Keratinocyte (primary cell): ENCODE measurements around the gene UGP2. TPM values are rescaled to one million over a fixed set of nuclear protein-coding genes. Genes with fewer than 3 reads are reported as not detected.

ENCODE experiments used
- DNase-seq: peaks from one replicate; pipeline ENCODE4 v3.0.0-alpha.2; 2011; ENCODE audit warnings: low read depth, missing footprints, low spot score
- FAIRE-seq: peaks from 2 replicates; lab custom pipeline; 2011; peaks lifted over from hg19 to GRCh38; lab: Jason Lieb, UNC
- H2AFZ ChIP-seq: 2 replicates; pipeline ENCODE4 v1.6.0; 2012; ENCODE audit warnings: low read length, control low read depth, inconsistent platforms; ENCODE audit not compliant: control insufficient read depth
- H3K27ac ChIP-seq: 2 replicates; pipeline ENCODE4 v1.5.1; 2011; ENCODE audit warnings: low read length; ENCODE audit not compliant: control insufficient read depth, insufficient read depth
- H3K27me3 ChIP-seq: 3 replicates; pipeline ENCODE4 v1.6.0; 2011; ENCODE audit warnings: low read length; ENCODE audit not compliant: control insufficient read depth, insufficient read depth; ENCODE audit errors: extremely low read depth
- H3K36me3 ChIP-seq, 2 experiments: 2 replicates in 1 of 2; 3 replicates in 1 of 2; pipeline ENCODE4 v1.5.1; 2011; ENCODE audit warnings: low read length in 2 of 2, mild to moderate bottlenecking in 1 of 2; ENCODE audit not compliant: control insufficient read depth in 2 of 2, insufficient read depth in 2 of 2; ENCODE audit errors: extremely low read depth in 1 of 2
- H3K4me1 ChIP-seq: 3 replicates; pipeline ENCODE4 v1.5.1; 2011; ENCODE audit warnings: low read length; ENCODE audit not compliant: control insufficient read depth, insufficient read depth; ENCODE audit errors: extremely low read depth
- H3K4me2 ChIP-seq: 3 replicates; pipeline ENCODE4 v1.6.0; 2011; ENCODE audit warnings: low read depth, low read length; ENCODE audit not compliant: control insufficient read depth, insufficient read depth; ENCODE audit errors: extremely low read depth
- H3K4me3 ChIP-seq, 3 experiments: fragments of 200-600 bp in 1 of 3; sonication (generic) in 1 of 3; 2 replicates in 2 of 3; 3 replicates in 1 of 3; pipeline ENCODE4 v1.5.1; 2011 to 2016; ENCODE audit warnings: low read length in 3 of 3, mild to moderate bottlenecking in 3 of 3, control low read depth in 2 of 3, inconsistent platforms in 1 of 3, low read depth in 1 of 3, mixed read lengths in 1 of 3, mixed run types in 1 of 3, moderate library complexity in 1 of 3; ENCODE audit not compliant: control insufficient read depth in 2 of 3, insufficient read depth in 2 of 3; ENCODE audit errors: extremely low read depth in 1 of 3
- H3K79me2 ChIP-seq: 2 replicates; pipeline ENCODE4 v1.6.0; 2012; ENCODE audit warnings: low read length; ENCODE audit not compliant: control insufficient read depth, insufficient read depth
- H3K9ac ChIP-seq: 3 replicates; pipeline ENCODE4 v1.6.0; 2011; ENCODE audit warnings: low read length; ENCODE audit not compliant: control insufficient read depth, insufficient read depth; ENCODE audit errors: extremely low read depth
- H3K9me1 ChIP-seq: 3 replicates; pipeline ENCODE4 v1.6.0; 2011; ENCODE audit warnings: low read length; ENCODE audit not compliant: control insufficient read depth, insufficient read depth; ENCODE audit errors: extremely low read depth
- H3K9me3 ChIP-seq: 2 replicates; pipeline ENCODE4 v1.5.1; 2012; ENCODE audit warnings: low read depth, low read length; ENCODE audit not compliant: control insufficient read depth
- H4K20me1 ChIP-seq: 3 replicates; pipeline ENCODE4 v1.6.0; 2011; ENCODE audit warnings: low read length; ENCODE audit not compliant: control insufficient read depth, insufficient read depth; ENCODE audit errors: extremely low read depth
- CTCF ChIP-seq, 3 experiments: IDR thresholded peaks in 1 of 3; conservative IDR thresholded peaks in 1 of 3; optimal IDR thresholded peaks in 1 of 3; 2 replicates in 2 of 3; 3 replicates in 1 of 3; pipeline versions ENCODE3 to v1.5.1; 2011; ENCODE audit warnings: low read length in 3 of 3, mild to moderate bottlenecking in 3 of 3, moderate library complexity in 2 of 3, control low read depth in 1 of 3, inconsistent platforms in 1 of 3; ENCODE audit not compliant: insufficient read depth in 2 of 3; ENCODE audit errors: extremely low read depth in 1 of 3
- EZH2 ChIP-seq: IDR thresholded peaks from one replicate; pipeline ENCODE4 v1.6.1; 2012; ENCODE audit warnings: inconsistent platforms, mild to moderate bottlenecking, low read length, moderate library complexity
- dilution Hi-C: fragments of 300-500 bp; cut with MboI; formaldehyde crosslinking; loops from one replicate; pipeline ENCODE4 v1.7.0; 2020; ENCODE audit warnings: low sequenced_read_pairs; ENCODE audit not compliant: extremely low pct_ligation_motif_present
- polyA plus RNA-seq, 5 experiments: library from polyadenylated mRNA; depleted of rRNA in 3 of 5; stranded (reverse) in 3 of 5; stranded (forward) in 1 of 5; unstranded in 1 of 5; fragments of >200 nt; gene quantifications; 1 replicate in 1 of 5; 2 replicates in 3 of 5; 3 replicates in 1 of 5; pipeline versions ENCODE4 v1.2.1 to v1.2.3, GENCODE V29; 2011 to 2012; ENCODE audit warnings: missing spikeins in 2 of 5, low read depth in 1 of 5, low replicate concordance in 1 of 5

UGP2 gene
- polyA plus RNA-seq, 1 donor (not counting 4 experiments of a cell fraction or from before 2014, with no cell fraction given) = 260 TPM

DNA sequence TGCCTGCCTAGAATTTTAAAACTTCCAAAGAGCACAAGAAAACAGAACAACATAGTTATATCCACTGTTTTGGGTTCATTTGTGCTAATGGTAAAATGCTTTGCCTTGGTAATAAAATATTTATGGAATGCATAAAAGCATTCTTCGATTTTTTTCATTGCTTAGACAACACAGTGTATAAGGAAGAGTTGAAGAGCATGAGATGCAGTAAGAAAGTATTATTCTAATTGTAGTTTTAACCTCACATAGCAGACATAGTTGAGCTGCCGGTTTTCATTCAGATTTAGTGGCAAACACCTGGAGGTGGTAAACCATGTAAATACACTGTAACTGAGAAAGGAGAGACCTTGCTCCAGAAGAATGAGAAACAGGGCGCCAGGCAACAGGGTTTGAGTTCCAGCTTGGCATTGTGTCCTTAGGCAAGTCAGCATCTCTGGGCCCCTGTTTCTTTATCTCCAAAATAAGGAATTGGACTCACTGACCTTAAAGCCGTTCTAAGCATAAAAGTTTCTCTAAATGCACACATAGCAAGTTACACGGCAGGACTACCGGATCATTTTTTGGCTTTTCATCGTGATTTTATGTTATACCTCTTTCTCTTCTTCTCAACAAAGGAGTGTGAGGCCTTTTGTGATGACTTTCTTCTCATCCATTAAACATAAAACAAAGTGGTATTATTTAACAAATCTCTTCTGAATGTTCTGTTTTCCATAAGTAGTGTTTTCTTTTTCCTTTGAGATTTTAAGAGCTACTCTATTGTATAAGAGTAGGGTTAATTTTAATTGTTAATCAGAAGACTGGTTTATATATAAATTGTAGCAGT lies 7.9 kb downstream of the UGP2 start:
- Histone ChIP-seq H3K9me1 (no peaks in the 10 kb centered on the region), H3K27me3 (no peaks in the 10 kb centered on the region), H2AFZ (no peak overlapping the region), H3K4me3 (no peak overlapping the region), H3K79me2 (peaks cover 98% of the 10 kb centered on the region), H3K4me1 (peaks cover 20% of the 10 kb centered on the region), H3K4me2 (peak overlapping the region; percentile 53), H3K36me3 (peaks cover 0 to 4% of the 10 kb centered on the region in 2 experiments), H3K9ac (no peak overlapping the region), H4K20me1 (no peaks in the 10 kb centered on the region), H3K27ac (no peak overlapping the region), H3K9me3 (no peaks in the 10 kb centered on the region)
- TF ChIP-seq EZH2 (no peak), CTCF (optimal IDR thresholded peaks at IDR 0.05 in 1 of 3, IDR thresholded peaks at IDR 0.05 in 1 of 3, conservative IDR thresholded peaks at IDR 0.05 in 1 of 3; ENCODE audit: extremely low read depth in 1 of 3, insufficient read depth in 2 of 3, low read length in 3 of 3) (no peak)
- no peak for FAIRE-seq
- no peak for DNase-seq
- dilution Hi-C loops = no loop called here

GRCh38 chr2:63850204-63850571 lies 8.5 kb downstream of the UGP2 start:
- no peak overlapping the region for H3K4me2 ChIP-seq
- H3K4me1 ChIP-seq = peaks cover 14% of the 10 kb centered on the region
- H3K9me3 ChIP-seq = no peaks in the 10 kb centered on the region
- peaks cover 0 to 4% of the 10 kb centered on the region in 2 experiments for H3K36me3 ChIP-seq
- no peaks in the 10 kb centered on the region for H4K20me1 ChIP-seq
- no peak overlapping the region for H3K27ac ChIP-seq
- TF ChIP-seq CTCF (optimal IDR thresholded peaks at IDR 0.05 in 1 of 3, IDR thresholded peaks at IDR 0.05 in 1 of 3, conservative IDR thresholded peaks at IDR 0.05 in 1 of 3; ENCODE audit: extremely low read depth in 1 of 3, insufficient read depth in 2 of 3, low read length in 3 of 3) (no peak), EZH2 (no peak)
- no peak overlapping the region for H3K4me3 ChIP-seq
- no peaks in the 10 kb centered on the region for H3K9me1 ChIP-seq
- FAIRE-seq (no peak), DNase-seq (no peak)
- peaks cover 95% of the 10 kb centered on the region for H3K79me2 ChIP-seq
- dilution Hi-C loops = no loop called here
- H2AFZ ChIP-seq = no peak overlapping the region
- no peak overlapping the region for H3K9ac ChIP-seq
- H3K27me3 ChIP-seq = no peaks in the 10 kb centered on the region
